ENCODE measurements around the gene RNF144A. TPM values are rescaled to one million over a fixed set of nuclear protein-coding genes. Genes with fewer than 3 reads are reported as not detected.

Gene RNF144A
- total RNA-seq, 6 donors from 2014 or later, result 9.9 to 20.7 (median 13.4) TPM

DNA sequence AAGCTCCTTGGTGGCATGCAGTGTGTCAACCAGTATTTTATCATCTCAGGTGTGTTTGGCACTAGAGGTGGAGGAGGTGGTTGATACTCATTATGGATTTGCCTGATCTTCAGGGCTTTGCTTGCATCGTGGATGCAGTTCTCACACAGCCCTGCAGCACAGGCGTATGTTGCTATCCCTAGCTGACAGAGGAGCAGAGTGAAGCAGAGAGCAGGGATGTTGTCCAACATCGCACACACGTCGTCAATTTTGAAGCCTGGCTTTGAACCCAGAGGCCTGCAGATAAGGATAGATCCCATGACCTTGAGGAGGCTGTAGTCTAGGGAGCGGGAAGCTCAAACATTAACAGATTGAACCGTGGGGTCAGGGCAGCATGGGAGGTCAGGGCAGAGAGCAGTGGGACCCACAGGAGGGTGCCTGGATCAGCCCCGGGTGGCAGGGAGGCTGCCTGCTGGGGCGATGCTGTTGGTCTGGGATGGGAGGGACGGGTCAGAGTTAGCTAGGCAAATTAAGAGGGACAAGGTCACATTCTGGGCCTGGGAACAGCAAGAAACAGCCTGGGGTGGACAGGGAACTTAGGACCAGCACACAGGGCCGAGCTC lies 4.2 kb downstream of the RNF144A start:
- ATAC-seq (ENCODE audit: low FRiP score in 2 of 2), result no peak
- peak in 1 of 2 donors; percentile 27 for DNase-seq
- H3K4me1 ChIP-seq, result peaks cover 14 to 20% (median 18%) of the 10 kb centered on the region in 4 donors
- no peaks in the 10 kb centered on the region for H3K27me3 ChIP-seq
- no peaks in the 10 kb centered on the region for H3K9me3 ChIP-seq
- H3K36me3 ChIP-seq, result no peaks in the 10 kb centered on the region
- 74 to 83% methylated on average over 11 of the region's 11 CpGs for WGBS, 2 donors
- no peak overlapping the region for H3K4me3 ChIP-seq
- H3K27ac ChIP-seq, result no peak overlapping the region
- TF ChIP-seq POLR2AphosphoS5 (IDR thresholded peaks at IDR 0.05) (no peak), POLR2A (IDR thresholded peaks at IDR 0.05) (no peak), EP300 (IDR thresholded peaks at IDR 0.05) (no peak)
- TF ChIP-seq, protein P1, sequence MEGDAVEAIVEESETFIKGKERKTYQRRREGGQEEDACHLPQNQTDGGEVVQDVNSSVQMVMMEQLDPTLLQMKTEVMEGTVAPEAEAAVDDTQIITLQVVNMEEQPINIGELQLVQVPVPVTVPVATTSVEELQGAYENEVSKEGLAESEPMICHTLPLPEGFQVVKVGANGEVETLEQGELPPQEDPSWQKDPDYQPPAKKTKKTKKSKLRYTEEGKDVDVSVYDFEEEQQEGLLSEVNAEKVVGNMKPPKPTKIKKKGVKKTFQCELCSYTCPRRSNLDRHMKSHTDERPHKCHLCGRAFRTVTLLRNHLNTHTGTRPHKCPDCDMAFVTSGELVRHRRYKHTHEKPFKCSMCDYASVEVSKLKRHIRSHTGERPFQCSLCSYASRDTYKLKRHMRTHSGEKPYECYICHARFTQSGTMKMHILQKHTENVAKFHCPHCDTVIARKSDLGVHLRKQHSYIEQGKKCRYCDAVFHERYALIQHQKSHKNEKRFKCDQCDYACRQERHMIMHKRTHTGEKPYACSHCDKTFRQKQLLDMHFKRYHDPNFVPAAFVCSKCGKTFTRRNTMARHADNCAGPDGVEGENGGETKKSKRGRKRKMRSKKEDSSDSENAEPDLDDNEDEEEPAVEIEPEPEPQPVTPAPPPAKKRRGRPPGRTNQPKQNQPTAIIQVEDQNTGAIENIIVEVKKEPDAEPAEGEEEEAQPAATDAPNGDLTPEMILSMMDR (IDR thresholded peaks at IDR 0.05), result no peak

DNA sequence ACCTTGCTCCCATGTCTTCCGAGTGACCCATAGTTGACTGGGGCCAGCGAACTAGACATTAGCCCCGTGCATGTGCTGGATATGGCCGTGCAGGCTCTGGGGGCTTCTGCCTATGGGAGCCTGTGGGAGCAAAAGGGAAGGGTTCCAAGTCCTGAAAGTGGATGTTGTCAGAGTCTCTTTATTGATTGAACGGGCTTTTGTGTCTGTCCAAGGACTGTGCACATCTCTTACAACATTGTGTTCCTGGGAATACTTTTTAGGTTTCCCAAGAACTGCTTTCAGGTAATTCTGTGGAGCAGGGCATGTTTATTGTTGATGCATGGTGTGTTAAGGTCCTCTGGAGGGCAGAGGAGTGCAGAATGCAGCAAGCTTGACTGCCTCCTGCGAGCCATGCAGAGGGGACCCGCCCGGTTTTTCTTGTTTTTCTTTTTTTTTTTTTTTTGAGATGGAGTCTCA lies 5.0 kb downstream of the RNF144A start:
- H3K4me1 ChIP-seq, result peaks cover 18 to 24% (median 21%) of the 10 kb centered on the region in 4 donors
- no peak overlapping the region for H3K27ac ChIP-seq
- WGBS, 2 donors, result 72% methylated on average over 8 of the region's 8 CpGs
- no peaks in the 10 kb centered on the region for H3K9me3 ChIP-seq
- no peaks in the 10 kb centered on the region for H3K36me3 ChIP-seq
- H3K4me3 ChIP-seq, result no peak overlapping the region
- DNase-seq (peak in 1 of 2 donors; percentile 41), ATAC-seq (ENCODE audit: low FRiP score in 2 of 2) (no peak)
- no peaks in the 10 kb centered on the region for H3K27me3 ChIP-seq
- TF ChIP-seq, protein P1 (IDR thresholded peaks at IDR 0.05), result no peak
- no peak for TF ChIP-seq EP300 (IDR thresholded peaks at IDR 0.05)
- no peak for TF ChIP-seq POLR2A (IDR thresholded peaks at IDR 0.05)
- TF ChIP-seq POLR2AphosphoS5 (IDR thresholded peaks at IDR 0.05), result no peak

DNA sequence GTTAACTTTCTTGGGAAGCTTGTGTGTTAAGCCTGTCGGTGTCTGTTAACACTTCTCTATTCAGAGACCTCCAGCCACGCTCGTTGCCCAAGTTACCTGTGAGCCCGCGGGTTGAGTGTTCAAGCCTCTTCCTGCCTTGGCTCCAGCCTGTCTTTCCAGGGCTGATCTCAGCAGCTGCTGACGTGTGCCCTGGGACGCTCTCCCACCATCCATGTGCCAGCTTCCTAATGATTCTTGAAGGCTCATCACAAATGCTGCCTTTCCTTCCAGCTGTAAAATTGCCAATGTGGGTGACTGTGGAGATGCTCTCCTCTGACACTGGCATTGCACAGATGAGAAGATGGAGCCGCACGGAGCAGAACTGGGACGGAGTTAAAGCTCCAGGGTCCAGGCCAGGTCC lies 6.1 kb downstream of the RNF144A start:
- H3K27me3 ChIP-seq, result no peaks in the 10 kb centered on the region
- no peak for ATAC-seq (ENCODE audit: low FRiP score in 2 of 2)
- H3K9me3 ChIP-seq, result no peaks in the 10 kb centered on the region
- no peaks in the 10 kb centered on the region for H3K36me3 ChIP-seq
- WGBS, 2 donors, result 70 to 79% methylated on average over 10 of the region's 10 CpGs
- DNase-seq, result peak in 1 of 2 donors; percentile 8
- no peak overlapping the region for H3K27ac ChIP-seq
- H3K4me3 ChIP-seq, result no peak overlapping the region
- H3K4me1 ChIP-seq, result peaks cover 22 to 29% (median 24%) of the 10 kb centered on the region in 4 donors
- TF ChIP-seq, protein P1 (IDR thresholded peaks at IDR 0.05), result no peak
- TF ChIP-seq POLR2AphosphoS5 (IDR thresholded peaks at IDR 0.05) (no peak), EP300 (IDR thresholded peaks at IDR 0.05) (no peak), POLR2A (IDR thresholded peaks at IDR 0.05) (no peak)

DNA sequence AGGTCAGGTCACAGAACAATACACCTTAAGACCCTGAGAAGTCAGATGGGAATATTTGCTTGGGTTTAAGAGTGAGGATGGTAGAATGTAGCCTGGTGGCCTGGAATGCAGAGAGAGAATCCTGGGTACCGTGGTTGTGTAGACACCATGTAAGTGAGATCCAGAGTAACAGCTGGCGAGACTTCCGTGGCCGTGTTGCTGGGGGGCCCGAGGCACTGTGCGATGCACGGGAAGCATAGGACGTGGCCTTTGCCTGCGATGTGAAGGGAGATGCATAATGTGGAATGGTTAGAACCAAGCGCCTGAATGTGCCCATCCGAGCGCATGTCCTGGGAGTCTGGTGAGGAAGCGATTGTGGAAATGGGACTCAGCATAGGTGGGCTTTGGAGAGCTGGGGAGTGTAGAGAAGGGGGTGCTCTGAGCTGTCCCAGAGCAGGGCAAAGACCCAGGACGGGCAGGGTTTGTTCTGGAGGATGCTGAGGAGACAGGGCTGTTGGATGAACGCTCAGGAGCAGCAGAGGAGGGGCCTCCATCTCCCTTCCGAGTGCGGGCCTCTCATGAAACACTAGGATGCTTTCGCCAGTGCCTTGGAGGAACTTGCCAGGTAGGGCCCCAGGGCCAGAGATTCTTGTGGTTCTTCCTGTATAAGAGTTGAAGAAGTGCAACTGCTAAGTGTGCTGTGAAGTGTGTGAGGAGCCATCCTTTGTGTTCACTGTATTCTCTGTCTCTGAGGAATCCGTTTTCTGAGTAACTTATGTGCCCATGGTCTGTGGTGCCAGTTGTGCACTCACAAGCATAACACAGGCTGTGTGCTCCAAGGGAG lies 7.1 kb downstream of the RNF144A start:
- H3K36me3 ChIP-seq, result no peaks in the 10 kb centered on the region
- 91% methylated on average over 17 to 19 of the region's 19 CpGs for WGBS, 2 donors
- H3K4me1 ChIP-seq, result peaks cover 15 to 29% (median 23%) of the 10 kb centered on the region in 4 donors
- no peak overlapping the region for H3K27ac ChIP-seq
- H3K27me3 ChIP-seq, result no peaks in the 10 kb centered on the region
- ATAC-seq (ENCODE audit: low FRiP score in 2 of 2) (no peak), DNase-seq (peak in 1 of 2 donors; percentile 58)
- no peak overlapping the region for H3K4me3 ChIP-seq
- H3K9me3 ChIP-seq, result no peaks in the 10 kb centered on the region
- TF ChIP-seq, protein P1 (IDR thresholded peaks at IDR 0.05), result no peak
- TF ChIP-seq POLR2AphosphoS5 (IDR thresholded peaks at IDR 0.05) (no peak), POLR2A (IDR thresholded peaks at IDR 0.05) (no peak), EP300 (IDR thresholded peaks at IDR 0.05) (no peak)
